HEK293 (cell line): ENCODE measurements around the gene STARD3.
A peak's percentile ranks its signal among the peaks of the same experiment; 100 is the strongest.

ENCODE experiments used
- CTCF ChIA-PET: fragments of 350-600 bp; formaldehyde crosslinking; extraction: SDS; loops from one replicate; lab custom pipeline; 2021; ENCODE audit warnings: antibody characterized with exemption; lab: Yijun Ruan, JAX
- POLR2A ChIA-PET: fragments of 300-600 bp; formaldehyde crosslinking; extraction: SDS; loops from one replicate; lab custom pipeline; 2020; ENCODE audit warnings: antibody characterized with exemption, inconsistent platforms; lab: Yijun Ruan, JAX
- H3K27ac ChIP-seq: fragments of 200-500 bp; sonication (Bioruptor generic); 2 replicates; pipeline ENCODE4 v1.5.1; 2014; ENCODE audit warnings: low read depth, low read length, control low read depth, inconsistent platforms; ENCODE audit errors: extremely low read depth
- H3K36me3 ChIP-seq, 2 experiments: fragments of 200-500 bp in 1 of 2; sonication (Bioruptor generic) in 1 of 2; 1 replicate in 1 of 2; 2 replicates in 1 of 2; pipeline ENCODE4 v1.5.1; 2014 to 2017; ENCODE audit warnings: inconsistent platforms in 2 of 2, low read length in 2 of 2; ENCODE audit not compliant: control insufficient read depth in 2 of 2, insufficient read depth in 1 of 2
- H3K4me1 ChIP-seq: fragments of 200-500 bp; sonication (Bioruptor generic); 2 replicates; pipeline ENCODE4 v1.5.1; 2014; ENCODE audit warnings: mild to moderate bottlenecking, low read length, inconsistent platforms; ENCODE audit not compliant: control insufficient read depth, insufficient read depth
- H3K4me3 ChIP-seq: 2 replicates; pipeline ENCODE4 v1.5.1; 2011; ENCODE audit warnings: low read depth, mild to moderate bottlenecking, control low read depth, low read length, moderate library complexity
- H3K9me3 ChIP-seq: fragments of 200-500 bp; sonication (Bioruptor generic); 2 replicates; pipeline ENCODE4 v1.5.1; 2014; ENCODE audit warnings: low read depth, low read length, inconsistent platforms; ENCODE audit not compliant: control insufficient read depth, insufficient read depth
- KLF16 ChIP-seq: fragments of 450-650 bp; formaldehyde crosslinking; IDR thresholded peaks from 2 replicates; pipeline ENCODE4 v1.5.1; 2017; ENCODE audit warnings: missing biosample characterization, missing genetic modification characterization
- RBAK ChIP-seq: fragments of 450-650 bp; formaldehyde crosslinking; IDR thresholded peaks from 2 replicates; pipeline ENCODE4 v1.5.1; 2016; ENCODE audit warnings: missing biosample characterization, missing genetic modification characterization
- SCRT1 ChIP-seq: fragments of 450-650 bp; formaldehyde crosslinking; IDR thresholded peaks from 2 replicates; pipeline ENCODE4 v1.5.1; 2016; ENCODE audit warnings: missing biosample characterization, missing genetic modification characterization, borderline replicate concordance
- SETDB1 ChIP-seq: IDR thresholded peaks from one replicate; pipeline ENCODE4 v1.6.1; 2017; ENCODE audit warnings: mild to moderate bottlenecking, low read length, moderate library complexity, mixed read lengths; ENCODE audit not compliant: insufficient read length
- SP7 ChIP-seq: fragments of 450-650 bp; formaldehyde crosslinking; IDR thresholded peaks from 2 replicates; pipeline ENCODE4 v1.5.1; 2016; ENCODE audit warnings: missing biosample characterization, missing genetic modification characterization
- ZBTB17 ChIP-seq: fragments of 450-650 bp; formaldehyde crosslinking; IDR thresholded peaks from 2 replicates; pipeline ENCODE4 v1.5.1; 2016; ENCODE audit warnings: missing biosample characterization, missing genetic modification characterization
- ZBTB48 ChIP-seq: fragments of 450-650 bp; formaldehyde crosslinking; IDR thresholded peaks from 2 replicates; pipeline ENCODE4 v1.5.1; 2016; ENCODE audit warnings: missing biosample characterization, missing genetic modification characterization
- ZBTB8A ChIP-seq: fragments of 450-650 bp; formaldehyde crosslinking; IDR thresholded peaks from 2 replicates; pipeline ENCODE4 v1.5.1; 2016; ENCODE audit warnings: missing biosample characterization, missing genetic modification characterization
- ZEB2 ChIP-seq: fragments of 450-650 bp; formaldehyde crosslinking; IDR thresholded peaks from 2 replicates; pipeline ENCODE4 v1.5.1; 2016; ENCODE audit warnings: missing biosample characterization, missing genetic modification characterization
- ZNF138 ChIP-seq: fragments of 450-650 bp; formaldehyde crosslinking; IDR thresholded peaks from 2 replicates; pipeline ENCODE4 v1.5.1; 2016; ENCODE audit warnings: missing biosample characterization, missing genetic modification characterization, borderline replicate concordance
- ZNF16 ChIP-seq: fragments of 450-650 bp; formaldehyde crosslinking; IDR thresholded peaks from 2 replicates; pipeline ENCODE4 v1.5.1; 2016; ENCODE audit warnings: low read depth, missing biosample characterization, missing genetic modification characterization
- ZNF341 ChIP-seq: fragments of 450-650 bp; formaldehyde crosslinking; IDR thresholded peaks from 2 replicates; pipeline ENCODE4; 2016; ENCODE audit warnings: low read depth, missing biosample characterization, missing genetic modification characterization
- ZNF398 ChIP-seq: fragments of 450-650 bp; formaldehyde crosslinking; IDR thresholded peaks from 2 replicates; pipeline ENCODE4 v1.5.1; 2017; ENCODE audit warnings: missing biosample characterization, missing genetic modification characterization
- ZNF423 ChIP-seq: fragments of 450-650 bp; formaldehyde crosslinking; IDR thresholded peaks from 2 replicates; pipeline ENCODE4 v1.5.1; 2016; ENCODE audit warnings: missing biosample characterization, missing genetic modification characterization
- ZNF473 ChIP-seq: fragments of 450-650 bp; formaldehyde crosslinking; IDR thresholded peaks from 2 replicates; pipeline ENCODE4 v1.5.1; 2017; ENCODE audit warnings: missing biosample characterization, missing genetic modification characterization
- ZNF561 ChIP-seq: fragments of 450-650 bp; IDR thresholded peaks from 2 replicates; pipeline ENCODE4 v1.5.1; 2018; ENCODE audit warnings: missing biosample characterization, missing genetic modification characterization, borderline replicate concordance
- ZNF571 ChIP-seq: fragments of 450-650 bp; formaldehyde crosslinking; IDR thresholded peaks from 2 replicates; pipeline ENCODE4 v1.5.0; 2017; ENCODE audit warnings: missing biosample characterization, missing genetic modification characterization
- ZNF600 ChIP-seq: fragments of 450-650 bp; formaldehyde crosslinking; IDR thresholded peaks from 2 replicates; pipeline ENCODE4 v1.5.1; 2016; ENCODE audit warnings: missing biosample characterization, missing genetic modification characterization
- ZNF624 ChIP-seq: fragments of 450-650 bp; formaldehyde crosslinking; IDR thresholded peaks from 2 replicates; pipeline ENCODE4 v1.5.1; 2017; ENCODE audit warnings: missing biosample characterization, missing genetic modification characterization
- ZNF704 ChIP-seq: fragments of 450-650 bp; formaldehyde crosslinking; IDR thresholded peaks from 2 replicates; pipeline ENCODE4 v1.5.1; 2016; ENCODE audit warnings: missing biosample characterization, missing genetic modification characterization
- ZNF777 ChIP-seq: fragments of 450-650 bp; formaldehyde crosslinking; IDR thresholded peaks from 2 replicates; pipeline ENCODE4 v1.5.1; 2017; ENCODE audit warnings: missing biosample characterization, missing genetic modification characterization, borderline replicate concordance
- ZNF837 ChIP-seq: fragments of 450-650 bp; formaldehyde crosslinking; IDR thresholded peaks from 2 replicates; pipeline ENCODE4 v1.5.1; 2016; ENCODE audit warnings: missing biosample characterization, missing genetic modification characterization
- TF ChIP-seq, protein P1 (sequence below): fragments of 450-650 bp; formaldehyde crosslinking; IDR thresholded peaks from 2 replicates; pipeline ENCODE4 v1.5.1; 2016; ENCODE audit warnings: missing biosample characterization, missing genetic modification characterization
- TF ChIP-seq, protein P2 (sequence below): fragments of 450-650 bp; formaldehyde crosslinking; IDR thresholded peaks from 2 replicates; pipeline ENCODE4 v1.5.1; 2017; ENCODE audit warnings: missing biosample characterization, missing genetic modification characterization
- TF ChIP-seq, protein P3 (sequence below): fragments of 450-650 bp; IDR thresholded peaks from 2 replicates; pipeline ENCODE4 v1.5.1; 2018; ENCODE audit warnings: missing biosample characterization, missing genetic modification characterization

STARD3 gene

DNA sequence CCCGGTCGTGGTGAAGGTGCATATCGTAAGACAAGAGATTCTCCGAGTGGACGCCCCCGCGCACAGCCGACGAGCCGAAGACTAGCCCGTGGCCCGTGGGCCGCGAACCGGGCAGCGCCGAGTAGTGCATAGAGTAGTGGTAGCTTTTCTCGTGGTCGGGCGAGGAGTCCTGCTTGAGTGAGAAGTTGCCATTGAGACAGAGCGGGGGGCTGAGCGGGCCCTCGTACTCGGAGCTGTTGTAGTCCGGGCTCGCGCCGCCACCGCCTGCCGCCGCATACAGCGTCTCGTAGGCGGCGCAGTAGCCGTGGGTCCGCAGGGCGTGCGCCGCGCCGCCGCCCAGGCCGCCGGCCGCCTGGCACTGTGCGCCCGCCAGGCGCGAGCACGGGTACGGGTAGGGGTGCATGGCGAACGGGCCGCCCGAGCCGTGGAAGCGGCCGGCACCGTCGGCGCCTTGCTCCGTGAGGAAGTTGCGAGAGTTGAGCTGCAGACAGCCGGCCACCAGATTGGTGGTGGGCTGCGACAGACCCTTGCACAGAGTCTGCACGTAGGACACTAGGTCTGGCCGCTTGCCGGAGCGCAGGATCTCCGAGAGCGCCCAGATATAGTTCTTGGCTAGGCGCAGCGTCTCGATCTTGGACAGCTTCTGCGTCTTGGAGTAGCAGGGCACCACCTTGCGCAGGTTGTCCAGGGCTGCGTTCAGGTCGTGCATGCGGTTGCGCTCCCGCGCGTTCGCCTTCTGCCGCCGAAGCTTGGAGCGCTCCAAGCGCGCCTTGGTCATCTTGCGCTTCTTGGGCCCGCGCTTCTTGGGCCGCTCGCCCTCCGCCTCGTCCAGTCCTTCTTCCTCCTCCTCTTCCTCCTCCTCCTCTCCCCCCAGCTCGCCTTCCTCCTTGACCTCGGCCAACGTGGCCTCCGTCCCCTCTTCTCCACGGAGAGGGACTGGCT is 31.2 kb upstream of the STARD3 start:
- H3K9me3 ChIP-seq, result no peaks in the 10 kb centered on the region
- ChIA-PET POLR2A (interaction anchor here (1.3 kb wide), 1 partner anchor 13 kb away, joined by 3 read pairs; no protein-coding TSS in a partner anchor), CTCF (interaction anchor here (0.5 to 3.0 kb wide), 9 partner anchors 9 to 1050 kb away, joined by 3 to 41 read pairs (median 4); no protein-coding TSS in a partner anchor)
- H3K27ac ChIP-seq, result no peak overlapping the region
- H3K4me3 ChIP-seq, result peak overlapping the region; percentile 15
- H3K36me3 ChIP-seq, result no peaks in the 10 kb centered on the region
- peaks cover 24% of the 10 kb centered on the region for H3K4me1 ChIP-seq
- no peak for TF ChIP-seq KLF16
- no peak for TF ChIP-seq ZNF571 (tag by site-specific recombination)
- TF ChIP-seq, protein P1, sequence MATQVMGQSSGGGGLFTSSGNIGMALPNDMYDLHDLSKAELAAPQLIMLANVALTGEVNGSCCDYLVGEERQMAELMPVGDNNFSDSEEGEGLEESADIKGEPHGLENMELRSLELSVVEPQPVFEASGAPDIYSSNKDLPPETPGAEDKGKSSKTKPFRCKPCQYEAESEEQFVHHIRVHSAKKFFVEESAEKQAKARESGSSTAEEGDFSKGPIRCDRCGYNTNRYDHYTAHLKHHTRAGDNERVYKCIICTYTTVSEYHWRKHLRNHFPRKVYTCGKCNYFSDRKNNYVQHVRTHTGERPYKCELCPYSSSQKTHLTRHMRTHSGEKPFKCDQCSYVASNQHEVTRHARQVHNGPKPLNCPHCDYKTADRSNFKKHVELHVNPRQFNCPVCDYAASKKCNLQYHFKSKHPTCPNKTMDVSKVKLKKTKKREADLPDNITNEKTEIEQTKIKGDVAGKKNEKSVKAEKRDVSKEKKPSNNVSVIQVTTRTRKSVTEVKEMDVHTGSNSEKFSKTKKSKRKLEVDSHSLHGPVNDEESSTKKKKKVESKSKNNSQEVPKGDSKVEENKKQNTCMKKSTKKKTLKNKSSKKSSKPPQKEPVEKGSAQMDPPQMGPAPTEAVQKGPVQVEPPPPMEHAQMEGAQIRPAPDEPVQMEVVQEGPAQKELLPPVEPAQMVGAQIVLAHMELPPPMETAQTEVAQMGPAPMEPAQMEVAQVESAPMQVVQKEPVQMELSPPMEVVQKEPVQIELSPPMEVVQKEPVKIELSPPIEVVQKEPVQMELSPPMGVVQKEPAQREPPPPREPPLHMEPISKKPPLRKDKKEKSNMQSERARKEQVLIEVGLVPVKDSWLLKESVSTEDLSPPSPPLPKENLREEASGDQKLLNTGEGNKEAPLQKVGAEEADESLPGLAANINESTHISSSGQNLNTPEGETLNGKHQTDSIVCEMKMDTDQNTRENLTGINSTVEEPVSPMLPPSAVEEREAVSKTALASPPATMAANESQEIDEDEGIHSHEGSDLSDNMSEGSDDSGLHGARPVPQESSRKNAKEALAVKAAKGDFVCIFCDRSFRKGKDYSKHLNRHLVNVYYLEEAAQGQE, result no peak
- TF ChIP-seq ZNF341 (tag by site-specific recombination), result no peak
- no peak for TF ChIP-seq SCRT1
- TF ChIP-seq RBAK, result no peak
- TF ChIP-seq, protein P2, sequence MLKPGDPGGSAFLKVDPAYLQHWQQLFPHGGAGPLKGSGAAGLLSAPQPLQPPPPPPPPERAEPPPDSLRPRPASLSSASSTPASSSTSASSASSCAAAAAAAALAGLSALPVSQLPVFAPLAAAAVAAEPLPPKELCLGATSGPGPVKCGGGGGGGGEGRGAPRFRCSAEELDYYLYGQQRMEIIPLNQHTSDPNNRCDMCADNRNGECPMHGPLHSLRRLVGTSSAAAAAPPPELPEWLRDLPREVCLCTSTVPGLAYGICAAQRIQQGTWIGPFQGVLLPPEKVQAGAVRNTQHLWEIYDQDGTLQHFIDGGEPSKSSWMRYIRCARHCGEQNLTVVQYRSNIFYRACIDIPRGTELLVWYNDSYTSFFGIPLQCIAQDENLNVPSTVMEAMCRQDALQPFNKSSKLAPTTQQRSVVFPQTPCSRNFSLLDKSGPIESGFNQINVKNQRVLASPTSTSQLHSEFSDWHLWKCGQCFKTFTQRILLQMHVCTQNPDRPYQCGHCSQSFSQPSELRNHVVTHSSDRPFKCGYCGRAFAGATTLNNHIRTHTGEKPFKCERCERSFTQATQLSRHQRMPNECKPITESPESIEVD (tag by site-specific recombination), result no peak
- 0 out of 2 replicates have a peak, but pooled peaks have one; percentile 16 for TF ChIP-seq ZNF600
- no peak for TF ChIP-seq SP7 (tag by site-specific recombination)
- no peak for TF ChIP-seq SETDB1
- TF ChIP-seq ZNF423 (tag by site-specific recombination), result no peak
- 0 out of 2 replicates have a peak, but pooled peaks have one; percentile 39 for TF ChIP-seq ZNF777
- TF ChIP-seq ZBTB8A (tag by site-specific recombination), result peak; percentile 31; the same call in 1 of the 2 replicates
- no peak for TF ChIP-seq ZNF138 (tag by site-specific recombination)
- TF ChIP-seq ZNF561 (tag by site-specific recombination), result no peak
- TF ChIP-seq ZNF704 (tag by site-specific recombination), result no peak
- TF ChIP-seq ZNF398 (tag by site-specific recombination), result no peak
- TF ChIP-seq ZNF16 (tag by site-specific recombination), result no peak
- TF ChIP-seq, protein P3, sequence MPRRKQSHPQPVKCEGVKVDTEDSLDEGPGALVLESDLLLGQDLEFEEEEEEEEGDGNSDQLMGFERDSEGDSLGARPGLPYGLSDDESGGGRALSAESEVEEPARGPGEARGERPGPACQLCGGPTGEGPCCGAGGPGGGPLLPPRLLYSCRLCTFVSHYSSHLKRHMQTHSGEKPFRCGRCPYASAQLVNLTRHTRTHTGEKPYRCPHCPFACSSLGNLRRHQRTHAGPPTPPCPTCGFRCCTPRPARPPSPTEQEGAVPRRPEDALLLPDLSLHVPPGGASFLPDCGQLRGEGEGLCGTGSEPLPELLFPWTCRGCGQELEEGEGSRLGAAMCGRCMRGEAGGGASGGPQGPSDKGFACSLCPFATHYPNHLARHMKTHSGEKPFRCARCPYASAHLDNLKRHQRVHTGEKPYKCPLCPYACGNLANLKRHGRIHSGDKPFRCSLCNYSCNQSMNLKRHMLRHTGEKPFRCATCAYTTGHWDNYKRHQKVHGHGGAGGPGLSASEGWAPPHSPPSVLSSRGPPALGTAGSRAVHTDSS, result peak; percentile 91
- TF ChIP-seq ZBTB17, result peak; percentile 59
- TF ChIP-seq ZBTB48 (tag by site-specific recombination), result no peak
- TF ChIP-seq ZNF624, result no peak
- TF ChIP-seq ZEB2 (tag by site-specific recombination), result 0 out of 2 replicates have a peak, but pooled peaks have one; percentile 53
- TF ChIP-seq ZNF473 (tag by site-specific recombination), result no peak
- no peak for TF ChIP-seq ZNF837
